WI38 (cell line): ENCODE results near the gene PSMA6.

Experiments
- H3K4me3 ChIP-seq: 2 replicates; pipeline ENCODE4 v1.5.1; 2011; ENCODE audit warnings: low read depth, mild to moderate bottlenecking, control low read depth, low read length
- CTCF ChIP-seq: IDR thresholded peaks from 2 replicates; pipeline ENCODE4 v1.5.1; 2012; ENCODE audit warnings: low read depth, mild to moderate bottlenecking, control low read depth, low read length

PSMA6 gene

GRCh38 chr14:35261774-35262173, 30.4 kb upstream of the PSMA6 start:
- no peak overlapping the region for H3K4me3 ChIP-seq

GRCh38 chr14:35262436-35262835, 29.7 kb upstream of the PSMA6 start:
- no peak for TF ChIP-seq CTCF
- no peak overlapping the region for H3K4me3 ChIP-seq

More at GRCh38 chr14:35261774-35262173, 30.4 kb upstream of the PSMA6 start:
- TF ChIP-seq CTCF, result no peak

GRCh38 chr14:35268946-35269345, 23.2 kb upstream of the PSMA6 start:
- H3K4me3 ChIP-seq, result no peak overlapping the region
- no peak for TF ChIP-seq CTCF

- H3K4me3 ChIP-seq, result no peak overlapping the region
- TF ChIP-seq CTCF, result no peak
Measured at GRCh38 chr14:35274805-35275204, 17.4 kb upstream of the PSMA6 start.

DNA sequence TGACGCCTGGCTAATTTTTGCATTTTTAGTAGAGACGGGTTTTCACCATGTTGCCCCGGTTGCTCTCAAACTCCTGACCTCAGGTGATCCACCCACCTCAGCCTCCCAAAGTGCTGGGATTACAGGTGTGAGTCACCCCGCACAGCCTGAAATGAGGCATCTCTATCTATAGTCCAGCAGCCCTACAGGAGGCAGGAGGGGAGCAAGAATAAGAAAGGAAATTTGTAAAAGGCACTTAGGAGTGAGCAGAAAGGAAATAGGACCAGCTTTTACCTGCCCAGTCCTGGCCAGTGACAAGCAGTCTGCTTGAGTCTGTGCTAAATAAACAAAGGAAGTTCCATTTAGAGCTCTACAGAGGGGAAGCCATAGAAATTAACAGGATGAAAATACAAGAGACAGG, 15.0 kb upstream of the PSMA6 start:
- no peak overlapping the region for H3K4me3 ChIP-seq
- TF ChIP-seq CTCF, result no peak

DNA sequence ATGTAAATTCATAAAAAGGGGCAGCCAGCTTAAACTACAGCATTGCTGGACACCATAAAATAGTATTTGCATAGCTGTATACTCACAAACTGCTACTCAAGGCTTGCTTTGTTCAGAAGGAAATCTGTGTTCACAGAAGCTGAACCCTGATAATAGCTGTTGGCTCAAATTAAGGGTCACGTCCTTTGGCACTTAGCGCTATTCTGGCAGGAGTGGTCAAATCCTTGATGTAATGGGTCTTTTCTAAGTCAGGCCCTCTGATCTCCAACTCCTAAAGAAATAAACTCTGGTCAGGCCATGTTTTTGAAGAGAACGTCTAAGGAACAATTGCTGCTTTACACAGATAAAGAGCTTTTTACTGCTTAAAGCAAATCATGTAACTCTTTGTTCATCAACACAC, 12.8 kb upstream of the PSMA6 start:
- no peak for TF ChIP-seq CTCF
- no peak overlapping the region for H3K4me3 ChIP-seq

GRCh38 chr14:35281341-35281740, 10.8 kb upstream of the PSMA6 start:
- TF ChIP-seq CTCF, result no peak
- H3K4me3 ChIP-seq, result no peak overlapping the region

DNA sequence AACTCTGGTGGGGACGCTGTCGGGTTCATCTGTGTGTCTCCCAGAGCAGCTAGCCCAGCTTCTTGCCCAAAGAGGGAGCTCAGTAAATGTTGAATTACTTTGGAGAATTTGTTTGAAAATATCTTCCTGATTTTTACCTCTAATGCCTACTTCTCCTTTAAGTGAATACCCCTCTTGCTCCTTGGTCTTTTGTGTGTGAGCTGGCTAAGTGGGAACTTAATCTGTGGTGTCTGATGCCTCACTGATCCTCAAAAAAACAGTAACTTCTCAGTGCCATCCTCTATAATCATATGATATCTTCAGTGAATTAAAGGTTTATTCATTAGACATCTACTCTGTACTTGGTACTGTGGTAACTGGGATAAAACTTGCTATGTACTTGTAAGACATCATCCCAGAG, 7.7 kb upstream of the PSMA6 start:
- TF ChIP-seq CTCF, result no peak
- no peak overlapping the region for H3K4me3 ChIP-seq
